ENCODE results near the gene MAP3K2. TPM values are rescaled to one million over a fixed set of nuclear protein-coding genes. Genes with fewer than 3 reads are reported as not detected.
A peak's percentile ranks its signal among the peaks of the same experiment; 100 is the strongest.

MAP3K2 gene
- total and polyA plus RNA-seq, 2 donors, result 16.5 to 31.3 TPM

DNA sequence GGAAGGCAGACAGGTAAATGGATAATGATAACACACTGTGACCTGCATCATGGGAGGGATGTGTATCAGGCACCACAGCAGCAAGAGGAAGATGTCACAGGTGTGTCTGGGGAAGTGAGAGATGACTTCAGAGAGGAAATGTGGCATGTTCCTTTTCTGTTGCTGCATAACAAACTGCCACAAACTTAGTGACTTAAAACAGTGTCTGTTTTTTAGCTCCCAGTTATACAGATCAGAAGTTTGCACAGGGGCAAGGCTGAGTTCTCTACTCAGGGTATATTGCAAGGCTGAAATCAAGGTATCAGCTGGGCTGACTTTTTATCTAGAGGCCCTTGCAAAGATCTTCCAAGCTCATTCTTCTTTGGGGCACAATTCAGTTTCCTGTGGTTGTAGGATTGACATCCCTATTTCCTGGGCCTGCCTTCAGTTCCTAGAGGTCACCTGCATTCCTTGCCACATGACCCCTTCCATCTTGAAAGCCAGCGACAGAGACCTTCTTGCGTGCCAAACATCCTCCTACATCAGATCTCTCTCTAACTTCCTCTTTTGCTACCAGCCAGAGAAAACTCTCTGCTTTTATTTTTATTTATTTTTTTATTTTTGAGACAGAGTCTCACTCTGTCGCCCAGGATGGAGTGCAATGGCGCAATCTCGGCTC is 2.1 kb upstream of the MAP3K2 start:
- WGBS, result 56% methylated on average over 5 of the region's 5 CpGs
- no peaks in the 10 kb centered on the region for H3K36me3 ChIP-seq (ENCODE audit: control insufficient read depth in 2 of 2, insufficient read depth in 2 of 2, low read length in 1 of 2)
- no peak overlapping the region for H3K4me3 ChIP-seq (ENCODE audit: low read length in 2 of 2)
- H3K4me1 ChIP-seq (ENCODE audit: control insufficient read depth in 2 of 2, insufficient read depth in 2 of 2, low read length in 2 of 2), result peaks cover 15 to 37% of the 10 kb centered on the region in 2 donors
- H3K27me3 ChIP-seq (ENCODE audit: control insufficient read depth in 2 of 2, insufficient read depth in 1 of 2, low read length in 1 of 2), result no peaks in the 10 kb centered on the region
- DNase-seq (ENCODE audit: low read depth in 6 of 9, low spot score in 9 of 9), result peak in 7 of 9 donors; percentile 34 to 85 (median 61)
- peaks cover 0 to 1% of the 10 kb centered on the region in 2 donors for H3K9me3 ChIP-seq (ENCODE audit: control insufficient read depth in 2 of 2, insufficient read depth in 1 of 2, low read length in 1 of 2)
- H3K27ac ChIP-seq (ENCODE audit: low read depth in 1 of 2, low read length in 1 of 2), result peak overlapping the region; percentile 91 to 98

DNA sequence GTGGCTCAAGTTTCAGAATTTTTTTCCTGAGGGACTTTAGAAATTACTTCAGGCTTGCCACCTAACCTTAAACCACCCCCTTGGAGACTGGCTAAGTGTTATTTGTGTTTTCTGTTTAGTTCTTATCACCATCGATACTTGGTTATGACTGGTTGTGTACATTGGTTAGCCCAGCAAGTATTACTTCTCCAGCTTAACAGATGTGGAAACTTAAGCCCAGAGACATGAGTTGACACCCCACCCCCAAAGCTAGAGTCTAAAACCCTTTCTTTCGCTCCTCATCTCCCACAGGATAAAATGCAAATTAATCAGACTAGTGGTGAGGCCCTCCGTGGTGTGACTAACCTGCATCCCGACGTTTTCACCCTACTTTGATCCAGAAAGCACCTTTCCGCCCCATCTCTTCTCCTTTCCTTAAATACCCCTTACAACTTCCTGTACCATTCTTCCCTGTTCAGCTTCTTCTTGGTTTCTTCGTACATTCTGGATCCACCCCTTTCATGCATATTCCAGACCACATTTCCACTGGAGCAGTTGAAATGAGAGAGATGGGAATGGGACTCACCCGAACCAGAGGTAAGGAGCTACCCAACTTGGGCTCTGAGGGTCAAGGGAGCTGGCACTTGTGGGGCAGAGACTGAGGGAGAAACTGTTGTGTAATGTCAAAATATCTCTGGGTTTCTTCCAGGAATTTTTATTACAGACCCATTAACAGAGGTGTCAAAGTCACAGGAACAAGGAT is 819 bp upstream of the MAP3K2 start:
- H3K36me3 ChIP-seq (ENCODE audit: control insufficient read depth in 2 of 2, insufficient read depth in 2 of 2, low read length in 1 of 2), result peaks cover 0 to 3% of the 10 kb centered on the region in 2 donors
- 76% methylated on average over 8 of the region's 8 CpGs for WGBS
- DNase-seq (ENCODE audit: low read depth in 6 of 9, low spot score in 9 of 9), result no peak
- peaks cover 19 to 37% of the 10 kb centered on the region in 2 donors for H3K4me1 ChIP-seq (ENCODE audit: control insufficient read depth in 2 of 2, insufficient read depth in 2 of 2, low read length in 2 of 2)
- H3K9me3 ChIP-seq (ENCODE audit: control insufficient read depth in 2 of 2, insufficient read depth in 1 of 2, low read length in 1 of 2), result no peaks in the 10 kb centered on the region
- no peaks in the 10 kb centered on the region for H3K27me3 ChIP-seq (ENCODE audit: control insufficient read depth in 2 of 2, insufficient read depth in 1 of 2, low read length in 1 of 2)
- peak overlapping the region; percentile 48 to 50 for H3K4me3 ChIP-seq (ENCODE audit: low read length in 2 of 2)
- H3K27ac ChIP-seq (ENCODE audit: low read depth in 1 of 2, low read length in 1 of 2), result peak overlapping the region; percentile 95 to 99

DNA sequence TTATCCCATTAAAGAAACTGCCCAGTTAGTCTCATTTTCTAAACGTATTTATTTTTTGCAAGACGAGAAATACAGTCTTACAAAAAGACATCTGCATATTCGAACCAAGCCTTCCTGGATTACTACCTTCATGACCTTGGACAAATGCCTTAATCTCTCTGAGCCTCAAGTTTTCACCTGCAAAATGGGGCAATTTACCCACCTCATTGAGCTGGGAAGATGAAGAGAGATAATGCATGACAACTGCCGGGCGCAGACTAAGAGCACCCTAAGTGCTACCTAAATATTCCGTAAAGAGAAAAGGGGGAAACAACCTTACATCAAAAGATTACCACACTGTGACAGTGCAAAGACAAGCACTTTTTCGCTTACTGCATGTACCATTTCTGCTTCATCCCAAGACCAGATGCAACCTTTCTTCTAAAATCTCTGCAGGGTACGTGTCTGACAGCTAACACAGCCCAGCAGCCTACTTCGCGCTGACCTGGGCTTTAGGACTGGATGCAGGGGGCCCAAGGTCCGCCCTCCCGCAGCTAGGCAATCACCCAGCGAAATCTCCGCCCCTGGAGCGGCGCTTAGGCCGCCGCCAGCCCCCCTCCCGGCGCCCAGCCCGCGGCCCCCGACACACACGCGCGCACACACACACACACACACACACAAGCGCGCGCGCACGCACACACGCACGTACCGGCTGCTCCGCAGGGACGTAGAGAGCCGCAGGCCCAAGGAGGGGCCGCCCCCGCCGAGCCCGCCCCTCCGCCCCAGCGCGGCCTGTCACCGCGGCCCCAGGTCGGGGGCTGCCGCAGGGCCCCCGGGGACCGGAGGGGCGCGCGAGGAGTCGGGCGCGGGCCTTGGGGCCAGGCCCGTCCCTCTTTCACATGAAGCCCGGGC is 766 bp downstream of the MAP3K2 start:
- peak overlapping the region; percentile 99 to 100 for H3K27ac ChIP-seq (ENCODE audit: low read depth in 1 of 2, low read length in 1 of 2)
- 2% methylated on average over 56 of the region's 58 CpGs for WGBS
- H3K27me3 ChIP-seq (ENCODE audit: control insufficient read depth in 2 of 2, insufficient read depth in 1 of 2, low read length in 1 of 2), result no peaks in the 10 kb centered on the region
- H3K36me3 ChIP-seq (ENCODE audit: control insufficient read depth in 2 of 2, insufficient read depth in 2 of 2, low read length in 1 of 2), result peaks cover 0 to 3% of the 10 kb centered on the region in 2 donors
- peak overlapping the region; percentile 69 to 95 for H3K4me3 ChIP-seq (ENCODE audit: low read length in 2 of 2)
- peak; percentile 44 to 93 (median 81) for DNase-seq (ENCODE audit: low read depth in 6 of 9, low spot score in 9 of 9)
- H3K9me3 ChIP-seq (ENCODE audit: control insufficient read depth in 2 of 2, insufficient read depth in 1 of 2, low read length in 1 of 2), result no peaks in the 10 kb centered on the region
- peaks cover 19 to 32% of the 10 kb centered on the region in 2 donors for H3K4me1 ChIP-seq (ENCODE audit: control insufficient read depth in 2 of 2, insufficient read depth in 2 of 2, low read length in 2 of 2)

DNA sequence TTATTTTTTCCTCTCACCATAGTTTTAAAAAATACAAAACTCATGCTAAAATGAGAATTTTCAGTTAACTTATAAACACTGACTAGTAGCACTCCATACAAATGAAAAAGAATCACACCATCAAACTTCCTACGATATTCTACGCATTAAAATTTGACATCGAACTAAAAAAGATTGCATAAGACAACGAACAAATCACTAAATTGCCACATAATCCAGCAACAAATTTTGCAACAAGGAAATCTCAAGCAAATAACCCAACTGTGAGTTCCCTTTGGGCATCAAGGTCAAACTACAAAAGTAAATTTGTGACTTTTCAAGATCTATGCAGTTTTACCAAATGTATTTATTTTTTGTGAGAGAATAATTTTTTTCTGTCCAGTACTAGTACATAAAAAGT is 1.5 kb downstream of the MAP3K2 start:
- Histone ChIP-seq H3K27ac (ENCODE audit: low read depth in 1 of 2, low read length in 1 of 2) (no peak overlapping the region), H3K36me3 (ENCODE audit: control insufficient read depth in 2 of 2, insufficient read depth in 2 of 2, low read length in 1 of 2) (peaks cover 0 to 3% of the 10 kb centered on the region in 2 donors), H3K4me3 (ENCODE audit: low read length in 2 of 2) (no peak overlapping the region), H3K27me3 (ENCODE audit: control insufficient read depth in 2 of 2, insufficient read depth in 1 of 2, low read length in 1 of 2) (no peaks in the 10 kb centered on the region), H3K4me1 (ENCODE audit: control insufficient read depth in 2 of 2, insufficient read depth in 2 of 2, low read length in 2 of 2) (peaks cover 19 to 32% of the 10 kb centered on the region in 2 donors), H3K9me3 (ENCODE audit: control insufficient read depth in 2 of 2, insufficient read depth in 1 of 2, low read length in 1 of 2) (no peaks in the 10 kb centered on the region)
- no peak for DNase-seq (ENCODE audit: low read depth in 6 of 9, low spot score in 9 of 9)
- WGBS, result 91% methylated on average over 4 of the region's 4 CpGs

DNA sequence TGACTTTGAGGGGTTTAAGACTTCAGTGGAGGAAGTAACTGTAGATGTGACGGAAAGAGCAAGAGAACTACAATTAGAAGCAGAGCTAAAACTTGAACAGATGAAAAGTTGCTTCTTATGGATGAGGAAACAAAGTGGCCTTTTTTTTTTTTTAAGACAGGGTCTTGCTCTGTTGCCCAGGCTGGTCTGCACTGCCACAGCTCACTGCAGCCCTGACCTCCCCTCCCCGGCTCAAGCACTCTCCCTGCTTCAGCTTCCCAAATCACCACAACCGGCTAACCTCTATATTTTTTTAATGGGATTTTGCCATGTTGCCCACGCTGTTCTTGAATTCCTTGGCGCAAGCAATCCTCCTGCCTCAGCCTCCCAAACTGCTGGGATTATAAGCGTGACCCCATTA is 3.2 kb downstream of the MAP3K2 start:
- no peaks in the 10 kb centered on the region for H3K9me3 ChIP-seq (ENCODE audit: control insufficient read depth in 2 of 2, insufficient read depth in 1 of 2, low read length in 1 of 2)
- no peak overlapping the region for H3K4me3 ChIP-seq (ENCODE audit: low read length in 2 of 2)
- DNase-seq (ENCODE audit: low read depth in 6 of 9, low spot score in 9 of 9), result no peak
- WGBS, result 96% methylated on average over 6 of the region's 6 CpGs
- no peaks in the 10 kb centered on the region for H3K27me3 ChIP-seq (ENCODE audit: control insufficient read depth in 2 of 2, insufficient read depth in 1 of 2, low read length in 1 of 2)
- no peak overlapping the region for H3K27ac ChIP-seq (ENCODE audit: low read depth in 1 of 2, low read length in 1 of 2)
- peaks cover 0 to 3% of the 10 kb centered on the region in 2 donors for H3K36me3 ChIP-seq (ENCODE audit: control insufficient read depth in 2 of 2, insufficient read depth in 2 of 2, low read length in 1 of 2)
- H3K4me1 ChIP-seq (ENCODE audit: control insufficient read depth in 2 of 2, insufficient read depth in 2 of 2, low read length in 2 of 2), result peaks cover 8 to 16% of the 10 kb centered on the region in 2 donors

DNA sequence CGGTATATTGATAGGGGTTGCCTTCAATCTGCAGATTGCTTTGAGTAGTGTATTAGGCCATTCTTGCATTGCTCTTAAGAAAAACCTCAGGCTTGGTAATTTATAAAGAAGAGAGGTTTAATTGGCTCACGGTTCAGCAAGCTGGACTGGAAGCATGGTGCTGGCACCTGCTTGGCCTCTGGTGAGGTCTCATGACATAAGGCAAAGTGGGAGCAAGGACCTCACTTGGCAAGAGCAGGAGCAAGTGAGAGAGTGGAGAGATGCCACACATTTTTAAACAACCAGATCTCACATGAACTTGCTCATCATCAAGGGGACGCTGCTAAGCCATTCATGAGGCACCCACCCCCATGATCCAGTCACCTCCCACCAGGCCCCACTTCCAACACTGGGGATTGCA is 4.9 kb downstream of the MAP3K2 start:
- Histone ChIP-seq H3K9me3 (ENCODE audit: control insufficient read depth in 2 of 2, insufficient read depth in 1 of 2, low read length in 1 of 2) (no peaks in the 10 kb centered on the region), H3K4me3 (ENCODE audit: low read length in 2 of 2) (no peak overlapping the region), H3K4me1 (ENCODE audit: control insufficient read depth in 2 of 2, insufficient read depth in 2 of 2, low read length in 2 of 2) (peaks cover 2 to 4% of the 10 kb centered on the region in 2 donors), H3K36me3 (ENCODE audit: control insufficient read depth in 2 of 2, insufficient read depth in 2 of 2, low read length in 1 of 2) (peaks cover 0 to 3% of the 10 kb centered on the region in 2 donors), H3K27ac (ENCODE audit: low read depth in 1 of 2, low read length in 1 of 2) (no peak overlapping the region), H3K27me3 (ENCODE audit: control insufficient read depth in 2 of 2, insufficient read depth in 1 of 2, low read length in 1 of 2) (no peaks in the 10 kb centered on the region)
- WGBS, result 95% methylated on average over 3 of the region's 3 CpGs
- DNase-seq (ENCODE audit: low read depth in 6 of 9, low spot score in 9 of 9), result no peak

DNA sequence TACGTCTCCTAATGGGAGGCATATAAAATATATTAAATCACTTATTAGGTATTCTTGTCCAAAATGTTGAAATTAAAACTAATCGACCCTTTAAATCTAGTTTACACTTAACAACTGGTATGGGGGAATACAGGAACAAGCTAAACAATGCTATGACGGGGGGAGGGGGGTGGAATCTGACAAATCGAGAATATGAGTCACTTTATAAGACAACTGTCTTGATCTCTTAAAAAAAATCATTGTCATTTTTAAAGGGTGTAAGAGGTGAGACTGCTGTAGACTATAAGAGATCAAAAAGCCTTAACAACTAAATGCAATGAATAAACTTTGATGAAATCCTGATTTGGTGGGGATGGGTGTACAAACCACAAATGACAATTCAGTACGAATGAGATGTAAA is 6.0 kb downstream of the MAP3K2 start:
- peaks cover 2 to 4% of the 10 kb centered on the region in 2 donors for H3K4me1 ChIP-seq (ENCODE audit: control insufficient read depth in 2 of 2, insufficient read depth in 2 of 2, low read length in 2 of 2)
- WGBS, result 89% methylated on average over 5 of the region's 5 CpGs

DNA sequence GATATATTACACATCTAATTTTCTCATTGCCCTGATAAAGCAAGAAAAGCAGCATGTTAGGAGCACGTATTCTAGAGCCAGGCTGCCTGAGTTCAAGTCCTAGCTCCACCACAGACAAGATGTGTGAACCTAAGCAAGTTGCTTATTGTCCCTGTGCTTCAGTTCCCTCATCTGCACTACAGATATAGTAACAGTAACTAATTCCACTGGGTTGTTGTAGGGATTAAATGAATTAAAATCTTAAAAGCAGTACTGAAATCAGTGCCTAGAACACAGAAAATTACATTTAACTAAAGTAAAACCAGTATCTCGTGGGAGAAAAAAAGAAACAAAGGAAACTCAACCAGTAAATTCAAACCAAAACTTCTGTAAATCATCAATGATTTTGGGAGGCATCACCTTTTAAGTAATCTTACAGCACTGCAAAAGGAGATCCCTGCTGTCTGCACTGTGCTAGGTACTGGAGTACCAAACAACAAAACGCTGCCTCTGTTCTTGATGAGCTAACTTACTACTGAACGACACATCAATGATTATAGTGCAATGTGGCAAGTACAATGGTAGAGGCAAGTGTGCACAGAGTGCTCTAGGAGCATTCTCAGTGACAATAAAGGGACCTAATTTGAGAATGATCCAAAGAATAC is 7.9 kb downstream of the MAP3K2 start:
- H3K4me1 ChIP-seq (ENCODE audit: control insufficient read depth in 2 of 2, insufficient read depth in 2 of 2, low read length in 2 of 2), result peaks cover 0 to 4% of the 10 kb centered on the region in 2 donors
- H3K36me3 ChIP-seq (ENCODE audit: control insufficient read depth in 2 of 2, insufficient read depth in 2 of 2, low read length in 1 of 2), result peaks cover 6 to 12% of the 10 kb centered on the region in 2 donors
- H3K9me3 ChIP-seq (ENCODE audit: control insufficient read depth in 2 of 2, insufficient read depth in 1 of 2, low read length in 1 of 2), result peaks cover 3 to 7% of the 10 kb centered on the region in 2 donors
- H3K27ac ChIP-seq (ENCODE audit: low read depth in 1 of 2, low read length in 1 of 2), result no peak overlapping the region
- no peaks in the 10 kb centered on the region for H3K27me3 ChIP-seq (ENCODE audit: control insufficient read depth in 2 of 2, insufficient read depth in 1 of 2, low read length in 1 of 2)
- WGBS, result 95% methylated on average over 4 of the region's 4 CpGs
- no peak overlapping the region for H3K4me3 ChIP-seq (ENCODE audit: low read length in 2 of 2)
- DNase-seq (ENCODE audit: low read depth in 6 of 9, low spot score in 9 of 9), result no peak

More for the DNA sequence above, 6.0 kb downstream of the MAP3K2 start:
- Histone ChIP-seq H3K27me3 (ENCODE audit: control insufficient read depth in 2 of 2, insufficient read depth in 1 of 2, low read length in 1 of 2) (no peaks in the 10 kb centered on the region), H3K27ac (ENCODE audit: low read depth in 1 of 2, low read length in 1 of 2) (no peak overlapping the region), H3K9me3 (ENCODE audit: control insufficient read depth in 2 of 2, insufficient read depth in 1 of 2, low read length in 1 of 2) (peaks cover 0 to 1% of the 10 kb centered on the region in 2 donors), H3K4me3 (ENCODE audit: low read length in 2 of 2) (no peak overlapping the region), H3K36me3 (ENCODE audit: control insufficient read depth in 2 of 2, insufficient read depth in 2 of 2, low read length in 1 of 2) (peaks cover 1 to 3% of the 10 kb centered on the region in 2 donors)
- DNase-seq (ENCODE audit: low read depth in 6 of 9, low spot score in 9 of 9), result no peak
